ENCODE measurements around the gene PRSS12. TPM values are rescaled to one million over a fixed set of nuclear protein-coding genes. Genes with fewer than 3 reads are reported as not detected.

Gene PRSS12
- total and polyA plus RNA-seq, 2 experiments from 2014 or later: 8.2 to 14.4 TPM

DNA sequence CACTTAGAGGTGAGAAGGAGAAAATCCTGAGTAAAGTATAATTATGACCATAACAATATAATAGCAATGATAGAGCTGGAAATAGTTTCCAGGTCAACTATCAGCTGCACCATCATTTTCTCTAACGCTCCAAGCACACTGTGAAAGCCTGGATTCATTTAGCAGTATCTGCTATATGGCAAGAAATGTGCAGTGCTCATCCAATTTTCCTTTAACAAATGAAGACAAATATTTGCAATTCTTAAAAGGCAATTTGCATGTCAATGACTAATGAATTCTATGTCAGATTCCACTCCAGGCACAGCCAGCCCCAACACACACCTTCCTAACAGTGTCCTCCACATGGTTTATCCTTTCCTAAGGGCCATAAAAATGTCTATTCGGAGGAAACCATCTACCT, 12.7 kb downstream of the PRSS12 start:
- H3K9me2 ChIP-seq (replicated peaks; ENCODE audit: insufficient read depth): no peaks in the 10 kb centered on the region
- no peaks in the 10 kb centered on the region for H3K4me1 ChIP-seq (ENCODE audit: insufficient read depth)
- TF ChIP-seq EZH2 (IDR thresholded peaks at IDR 0.05; ENCODE audit: borderline replicate concordance) (no peak), EZH2phosphoT487 (IDR thresholded peaks at IDR 0.05; ENCODE audit: low read depth, severe bottlenecking, unreplicated experiment) (no peak)
- TF ChIP-seq, protein P1, sequence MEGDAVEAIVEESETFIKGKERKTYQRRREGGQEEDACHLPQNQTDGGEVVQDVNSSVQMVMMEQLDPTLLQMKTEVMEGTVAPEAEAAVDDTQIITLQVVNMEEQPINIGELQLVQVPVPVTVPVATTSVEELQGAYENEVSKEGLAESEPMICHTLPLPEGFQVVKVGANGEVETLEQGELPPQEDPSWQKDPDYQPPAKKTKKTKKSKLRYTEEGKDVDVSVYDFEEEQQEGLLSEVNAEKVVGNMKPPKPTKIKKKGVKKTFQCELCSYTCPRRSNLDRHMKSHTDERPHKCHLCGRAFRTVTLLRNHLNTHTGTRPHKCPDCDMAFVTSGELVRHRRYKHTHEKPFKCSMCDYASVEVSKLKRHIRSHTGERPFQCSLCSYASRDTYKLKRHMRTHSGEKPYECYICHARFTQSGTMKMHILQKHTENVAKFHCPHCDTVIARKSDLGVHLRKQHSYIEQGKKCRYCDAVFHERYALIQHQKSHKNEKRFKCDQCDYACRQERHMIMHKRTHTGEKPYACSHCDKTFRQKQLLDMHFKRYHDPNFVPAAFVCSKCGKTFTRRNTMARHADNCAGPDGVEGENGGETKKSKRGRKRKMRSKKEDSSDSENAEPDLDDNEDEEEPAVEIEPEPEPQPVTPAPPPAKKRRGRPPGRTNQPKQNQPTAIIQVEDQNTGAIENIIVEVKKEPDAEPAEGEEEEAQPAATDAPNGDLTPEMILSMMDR (IDR thresholded peaks at IDR 0.05; ENCODE audit: poor library complexity): no peak
- no peak overlapping the region for H2AFZ ChIP-seq
- no peaks in the 10 kb centered on the region for H3K36me3 ChIP-seq (replicated peaks; ENCODE audit: insufficient read depth, low read depth)
- no peak for DNase-seq (ENCODE audit: low spot score)
- no peaks in the 10 kb centered on the region for H3K27me3 ChIP-seq
- H4K20me1 ChIP-seq (ENCODE audit: insufficient read depth, poor library complexity, severe bottlenecking): no peaks in the 10 kb centered on the region
- no peak overlapping the region for H3K27ac ChIP-seq
- H3K9me3 ChIP-seq (ENCODE audit: low read depth): no peaks in the 10 kb centered on the region
- no peaks in the 10 kb centered on the region for H3K79me2 ChIP-seq
- H3K4me3 ChIP-seq: no peak overlapping the region
- H3K4me2 ChIP-seq: no peak overlapping the region
- 76% methylated on average over 2 of the region's 2 CpGs for WGBS (ENCODE audit: low lambda C conversion rate, missing lambda C conversion rate)

- no peaks in the 10 kb centered on the region for H4K20me1 ChIP-seq (ENCODE audit: insufficient read depth, poor library complexity, severe bottlenecking)
- no peaks in the 10 kb centered on the region for H3K27me3 ChIP-seq
- no peak overlapping the region for H3K4me2 ChIP-seq
- no peak for DNase-seq (ENCODE audit: low spot score)
- H3K36me3 ChIP-seq (replicated peaks; ENCODE audit: insufficient read depth, low read depth): no peaks in the 10 kb centered on the region
- no peaks in the 10 kb centered on the region for H3K9me3 ChIP-seq (ENCODE audit: low read depth)
- H2AFZ ChIP-seq: no peak overlapping the region
- H3K79me2 ChIP-seq: no peaks in the 10 kb centered on the region
- H3K4me1 ChIP-seq (ENCODE audit: insufficient read depth): no peaks in the 10 kb centered on the region
- 81% methylated on average over 1 of the region's 1 CpG for WGBS (ENCODE audit: low lambda C conversion rate, missing lambda C conversion rate)
- no peak overlapping the region for H3K27ac ChIP-seq
- no peaks in the 10 kb centered on the region for H3K9me2 ChIP-seq (replicated peaks; ENCODE audit: insufficient read depth)
- no peak for TF ChIP-seq EZH2phosphoT487 (IDR thresholded peaks at IDR 0.05; ENCODE audit: low read depth, severe bottlenecking, unreplicated experiment)
- TF ChIP-seq, protein P1 (IDR thresholded peaks at IDR 0.05; ENCODE audit: poor library complexity): no peak
- no peak for TF ChIP-seq EZH2 (IDR thresholded peaks at IDR 0.05; ENCODE audit: borderline replicate concordance)
- H3K4me3 ChIP-seq: no peak overlapping the region
Observed at GRCh38 chr4:118338981-118339765, 13.6 kb downstream of the PRSS12 start.

DNA sequence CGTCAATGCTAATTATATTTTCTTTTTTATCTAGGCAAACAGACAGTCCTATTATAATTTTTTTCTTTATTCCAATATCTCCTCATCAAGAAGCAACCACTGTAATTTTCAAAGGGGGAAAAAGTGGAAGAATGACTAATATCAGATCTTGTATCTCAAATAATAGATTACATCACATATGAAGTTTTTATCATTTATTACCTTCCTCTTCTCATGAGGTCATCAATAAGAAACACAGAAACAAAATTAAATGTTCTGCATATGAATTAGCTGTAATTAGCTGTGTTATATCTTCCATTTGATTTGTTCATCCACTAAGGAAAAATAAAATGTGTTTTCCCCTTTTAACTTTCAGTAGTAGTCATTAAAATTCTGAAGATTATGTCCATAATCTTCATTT, 14.3 kb downstream of the PRSS12 start:
- H3K4me3 ChIP-seq: no peak overlapping the region
- DNase-seq (ENCODE audit: low spot score): no peak
- H3K36me3 ChIP-seq (replicated peaks; ENCODE audit: insufficient read depth, low read depth): no peaks in the 10 kb centered on the region
- H3K4me2 ChIP-seq: no peak overlapping the region
- no peak overlapping the region for H3K27ac ChIP-seq
- H4K20me1 ChIP-seq (ENCODE audit: insufficient read depth, poor library complexity, severe bottlenecking): no peaks in the 10 kb centered on the region
- H3K79me2 ChIP-seq: no peaks in the 10 kb centered on the region
- H3K9me2 ChIP-seq (replicated peaks; ENCODE audit: insufficient read depth): no peaks in the 10 kb centered on the region
- no peaks in the 10 kb centered on the region for H3K9me3 ChIP-seq (ENCODE audit: low read depth)
- H2AFZ ChIP-seq: no peak overlapping the region
- TF ChIP-seq EZH2 (IDR thresholded peaks at IDR 0.05; ENCODE audit: borderline replicate concordance) (no peak), EZH2phosphoT487 (IDR thresholded peaks at IDR 0.05; ENCODE audit: low read depth, severe bottlenecking, unreplicated experiment) (no peak)
- TF ChIP-seq, protein P1 (IDR thresholded peaks at IDR 0.05; ENCODE audit: poor library complexity): no peak
- no peaks in the 10 kb centered on the region for H3K27me3 ChIP-seq
- WGBS (ENCODE audit: low lambda C conversion rate, missing lambda C conversion rate): 82% methylated on average over 1 of the region's 1 CpG
- H3K4me1 ChIP-seq (ENCODE audit: insufficient read depth): no peaks in the 10 kb centered on the region
